ENCODE data around the gene PTRH2.

The PTRH2 gene

GRCh38 chr17:59719526-59719925, 12.3 kb upstream of the PTRH2 start:
- H3K27ac ChIP-seq, result no peak overlapping the region
- TF ChIP-seq CTCF (IDR thresholded peaks at IDR 0.05) (no peak), ZFX (IDR thresholded peaks at IDR 0.05; ENCODE audit: borderline replicate concordance) (no peak)

DNA sequence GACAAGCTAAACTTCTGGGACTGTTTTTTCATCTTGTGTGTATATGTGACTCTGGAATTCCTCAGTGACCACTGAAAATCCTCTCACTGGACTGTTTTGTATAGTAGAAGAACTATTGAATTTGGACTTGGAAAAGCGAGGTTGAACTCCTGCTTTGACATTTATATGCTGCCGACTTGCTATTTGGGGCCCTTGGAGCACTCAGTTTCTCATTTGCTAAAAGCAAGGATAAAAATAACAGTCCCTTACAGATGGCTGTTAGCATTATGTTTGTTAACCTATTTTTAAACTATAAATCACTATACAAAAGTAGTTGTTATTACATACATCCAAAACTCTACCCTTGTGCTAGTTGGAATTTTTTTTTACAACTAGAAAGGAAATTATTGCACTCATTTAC, 9.2 kb upstream of the PTRH2 start:
- H3K27ac ChIP-seq, result no peak overlapping the region
- TF ChIP-seq CTCF (IDR thresholded peaks at IDR 0.05) (no peak), ZFX (IDR thresholded peaks at IDR 0.05; ENCODE audit: borderline replicate concordance) (no peak)

DNA sequence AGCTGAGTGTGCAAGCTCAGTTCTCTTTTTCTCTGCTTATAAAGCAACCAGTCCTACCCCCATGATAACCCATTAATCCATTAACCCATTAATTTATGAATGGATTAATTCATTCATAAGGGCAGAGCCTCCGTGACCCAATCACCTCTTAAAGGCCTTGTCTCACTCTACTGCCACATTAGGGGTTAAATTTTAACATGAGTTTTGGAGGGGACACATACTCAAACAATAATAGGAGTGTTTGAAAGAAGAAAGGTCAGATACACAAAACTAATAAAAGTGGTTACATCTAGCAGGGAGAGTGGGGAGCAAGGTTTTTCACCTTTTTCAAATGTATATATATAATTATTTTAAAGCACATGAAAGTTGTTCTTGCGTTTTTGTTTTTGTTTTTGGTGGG, 7.0 kb upstream of the PTRH2 start:
- TF ChIP-seq ZFX (IDR thresholded peaks at IDR 0.05; ENCODE audit: borderline replicate concordance) (no peak), CTCF (IDR thresholded peaks at IDR 0.05) (no peak)
- H3K27ac ChIP-seq, result no peak overlapping the region

- no peak for TF ChIP-seq CTCF (IDR thresholded peaks at IDR 0.05)
- TF ChIP-seq ZFX (IDR thresholded peaks at IDR 0.05; ENCODE audit: borderline replicate concordance), result no peak
- no peak overlapping the region for H3K27ac ChIP-seq
These were observed 5.6 kb upstream of the PTRH2 start for GRCh38 chr17:59712862-59713261.

GRCh38 chr17:59711936-59712335, 4.7 kb upstream of the PTRH2 start:
- TF ChIP-seq ZFX (IDR thresholded peaks at IDR 0.05; ENCODE audit: borderline replicate concordance) (no peak), CTCF (IDR thresholded peaks at IDR 0.05) (no peak)
- H3K27ac ChIP-seq, result no peak overlapping the region

- TF ChIP-seq ZFX (IDR thresholded peaks at IDR 0.05; ENCODE audit: borderline replicate concordance) (no peak), CTCF (IDR thresholded peaks at IDR 0.05) (no peak)
- peak overlapping the region; percentile 95 for H3K27ac ChIP-seq
These were observed 771 bp upstream of the PTRH2 start for GRCh38 chr17:59707971-59708430.

DNA sequence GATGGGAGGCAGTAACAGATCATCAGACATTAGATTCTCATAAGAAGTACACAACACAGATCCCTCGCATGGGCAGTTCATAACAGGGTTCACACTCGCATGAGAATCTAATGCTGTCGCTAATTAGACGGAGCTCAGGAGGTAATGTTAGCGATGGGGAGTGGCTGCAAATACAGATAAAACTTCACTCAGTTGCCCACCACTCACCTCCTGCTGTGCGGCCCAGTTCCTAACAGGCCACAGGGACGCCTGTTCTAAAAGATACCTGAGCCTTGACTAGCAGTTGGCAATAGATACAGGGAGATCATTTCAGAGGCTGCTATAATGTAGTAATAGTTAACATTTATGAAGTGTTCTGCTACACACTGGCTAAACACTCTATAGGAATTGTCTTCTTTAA, 4.9 kb downstream of the PTRH2 start:
- TF ChIP-seq ZFX (IDR thresholded peaks at IDR 0.05; ENCODE audit: borderline replicate concordance), result no peak
- TF ChIP-seq CTCF (IDR thresholded peaks at IDR 0.05), result no peak
- no peak overlapping the region for H3K27ac ChIP-seq
